Esophagus muscularis mucosa (tissue), 4 donors: ENCODE measurements around the gene HMG20B. TPM values are rescaled to one million over a fixed set of nuclear protein-coding genes. Genes with fewer than 3 reads are reported as not detected.

Experiments
- DNase-seq: peaks from one replicate; pipeline ENCODE4 v3.0.0-alpha.2; 2017; ENCODE audit errors: extremely low spot score
- H3K27ac ChIP-seq, 4 donors: fragments of 200-600 bp; sonication (generic); replicated peaks in 1 of 4; 1 replicate in 3 of 4; 2 replicates in 1 of 4; pipeline ENCODE4 v1.5.1; 2016 to 2019; ENCODE audit warnings: mild to moderate bottlenecking in 1 of 4
- H3K27me3 ChIP-seq, 4 donors: fragments of 200-600 bp; sonication (generic); one replicate each; pipeline versions ENCODE4 v1.5.1 to v1.6.0; 2016 to 2019
- H3K36me3 ChIP-seq, 4 donors: fragments of 200-600 bp; sonication (generic); one replicate each; pipeline ENCODE4 v1.5.1; 2016 to 2019
- H3K4me1 ChIP-seq, 4 donors: fragments of 200-600 bp; sonication (generic); one replicate each; pipeline ENCODE4 v1.5.1; 2016 to 2019
- H3K4me3 ChIP-seq, 4 donors: fragments of 200-600 bp; sonication (generic); 1 replicate in 2 of 4; 2 replicates in 2 of 4; pipeline ENCODE4 v1.5.1; 2016 to 2019; ENCODE audit warnings: mild to moderate bottlenecking in 4 of 4, moderate library complexity in 1 of 4
- H3K9me3 ChIP-seq, 4 donors: fragments of 200-600 bp; sonication (generic); 1 replicate in 3 of 4; 2 replicates in 1 of 4; pipeline ENCODE4 v1.5.1; 2016 to 2019
- EP300 ChIP-seq: sonication (generic); formaldehyde crosslinking; IDR thresholded peaks from one replicate; pipeline ENCODE4 v1.6.1; 2017; ENCODE audit warnings: antibody characterized with exemption
- POLR2A ChIP-seq: fragments of 450-650 bp; IDR thresholded peaks from one replicate; pipeline ENCODE4 v1.6.1; 2017; ENCODE audit warnings: antibody characterized with exemption, moderate library complexity, mild to moderate bottlenecking, low read depth
- POLR2AphosphoS5 ChIP-seq, 2 donors: sonication (generic); formaldehyde crosslinking; IDR thresholded peaks; one replicate each; pipeline ENCODE4 v1.6.1; 2017; ENCODE audit warnings: antibody characterized with exemption in 2 of 2
- WGBS: methylation state at CpG from one replicate; pipeline ENCODE4 v1.1.5; 2018; 5-methylcytosine and 5-hydroxymethylcytosine counted together
- intact Hi-C: fragments of 100-400 bp; cut with DNase I; formaldehyde crosslinking; loops from one replicate; pipeline ENCODE4 v1.15.1; 2023
- total RNA-seq, 4 donors: library from RNA; depleted of rRNA; stranded (reverse); fragments of >200 nt; gene quantifications; one replicate each; pipeline versions ENCODE4 v1.1.0 to v1.2.1, GENCODE V29; 2016
- TF ChIP-seq, protein P1 (sequence below), 3 experiments: fragments of 200-600 bp in 2 of 3; fragments of 450-650 bp in 1 of 3; sonication (generic) in 2 of 3; IDR thresholded peaks; one replicate each; pipeline ENCODE4 v1.5.1; 2017 to 2019; ENCODE audit warnings: antibody characterized with exemption in 3 of 3, mild to moderate bottlenecking in 2 of 3, moderate library complexity in 1 of 3

HMG20B gene
- total RNA-seq, 4 donors from 2014 or later = 136 to 202 (median 161) TPM

DNA sequence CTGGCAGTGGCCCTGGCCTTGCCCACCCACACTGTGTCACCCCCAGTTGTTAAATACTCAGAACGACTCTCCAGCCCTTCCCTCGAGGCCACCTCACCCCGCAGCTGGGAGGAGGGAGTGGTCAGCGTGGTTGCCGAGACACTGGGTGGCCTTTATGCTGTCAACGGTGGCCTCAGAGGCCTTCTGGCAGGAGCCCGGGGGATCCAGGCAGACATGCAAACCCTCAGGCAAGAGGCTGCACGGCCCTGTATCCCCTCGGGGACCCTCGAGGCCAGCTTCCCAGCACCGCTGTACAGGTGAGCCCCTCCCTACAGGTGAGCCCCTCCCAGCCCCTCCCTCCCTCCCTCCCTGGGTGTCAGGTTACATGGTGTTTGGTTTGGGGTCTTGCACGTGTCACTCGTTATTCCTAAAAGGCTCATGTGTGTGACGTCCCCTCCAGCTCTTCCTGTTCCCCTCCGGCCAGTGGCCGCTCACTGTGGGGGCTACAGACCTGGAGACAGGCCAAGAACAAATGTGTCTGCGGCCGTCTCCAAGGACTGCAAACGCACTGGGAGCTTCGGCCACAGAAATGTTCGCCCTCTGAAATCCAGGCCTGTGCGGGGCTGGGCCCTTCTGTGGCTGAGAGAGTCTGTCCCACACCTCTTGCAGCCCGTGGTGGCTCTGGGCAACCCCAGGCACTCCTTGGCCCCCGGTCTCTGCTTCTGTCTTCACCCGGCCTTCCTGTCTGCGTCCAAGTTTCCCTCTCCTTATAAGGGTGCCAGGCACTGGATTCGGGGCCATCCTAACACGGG is 33.6 kb upstream of the HMG20B start, which contains the start of gene TEKTIP1:
Gene TEKTIP1 (plus strand): TSS at position 210 of the 791 bp plus-strand sequence. CDS start 4 bp downstream, at position 214.
- Histone ChIP-seq H3K4me1 (peaks cover 0 to 35% (median 34%) of the 10 kb centered on the region in 4 donors), H3K4me3 (no peak within 1 kb of the TSS), H3K36me3 (peaks cover 13 to 54% (median 43%) of the 10 kb centered on the region in 4 donors), H3K27ac (peak within 1 kb of the TSS in 1 of 4 donors; percentile 33), H3K9me3 (no peaks in the 10 kb centered on the region), H3K27me3 (no peaks in the 10 kb centered on the region)
- intact Hi-C loops = no loop called here
- no peak for DNase-seq
- 58% methylated on average over 24 of the region's 28 CpGs for WGBS
- TF ChIP-seq, protein P1, sequence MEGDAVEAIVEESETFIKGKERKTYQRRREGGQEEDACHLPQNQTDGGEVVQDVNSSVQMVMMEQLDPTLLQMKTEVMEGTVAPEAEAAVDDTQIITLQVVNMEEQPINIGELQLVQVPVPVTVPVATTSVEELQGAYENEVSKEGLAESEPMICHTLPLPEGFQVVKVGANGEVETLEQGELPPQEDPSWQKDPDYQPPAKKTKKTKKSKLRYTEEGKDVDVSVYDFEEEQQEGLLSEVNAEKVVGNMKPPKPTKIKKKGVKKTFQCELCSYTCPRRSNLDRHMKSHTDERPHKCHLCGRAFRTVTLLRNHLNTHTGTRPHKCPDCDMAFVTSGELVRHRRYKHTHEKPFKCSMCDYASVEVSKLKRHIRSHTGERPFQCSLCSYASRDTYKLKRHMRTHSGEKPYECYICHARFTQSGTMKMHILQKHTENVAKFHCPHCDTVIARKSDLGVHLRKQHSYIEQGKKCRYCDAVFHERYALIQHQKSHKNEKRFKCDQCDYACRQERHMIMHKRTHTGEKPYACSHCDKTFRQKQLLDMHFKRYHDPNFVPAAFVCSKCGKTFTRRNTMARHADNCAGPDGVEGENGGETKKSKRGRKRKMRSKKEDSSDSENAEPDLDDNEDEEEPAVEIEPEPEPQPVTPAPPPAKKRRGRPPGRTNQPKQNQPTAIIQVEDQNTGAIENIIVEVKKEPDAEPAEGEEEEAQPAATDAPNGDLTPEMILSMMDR (IDR thresholded peaks at IDR 0.05) = no peak
- TF ChIP-seq POLR2A (no peak), EP300 (no peak)

DNA sequence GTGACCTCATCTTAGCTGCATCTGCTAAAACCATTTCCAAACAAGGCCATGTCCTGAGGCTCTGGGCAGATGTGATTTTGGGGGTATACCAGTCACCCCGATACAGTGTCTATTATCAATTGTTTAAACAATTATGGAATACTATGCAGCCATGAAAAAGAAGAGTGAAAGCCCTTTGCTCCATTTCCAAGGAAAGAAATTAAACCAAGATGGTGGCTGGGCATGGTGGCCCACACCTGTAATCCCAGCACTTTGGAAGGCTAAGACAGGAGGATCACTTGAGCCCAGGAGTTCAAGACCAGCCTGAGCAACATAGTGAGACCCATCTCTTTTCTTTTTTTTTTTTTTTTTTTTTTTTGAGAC is 33.0 kb upstream of the HMG20B start:
- no peaks in the 10 kb centered on the region for H3K27me3 ChIP-seq
- intact Hi-C loops = no loop called here
- H3K27ac ChIP-seq = no peak overlapping the region

DNA sequence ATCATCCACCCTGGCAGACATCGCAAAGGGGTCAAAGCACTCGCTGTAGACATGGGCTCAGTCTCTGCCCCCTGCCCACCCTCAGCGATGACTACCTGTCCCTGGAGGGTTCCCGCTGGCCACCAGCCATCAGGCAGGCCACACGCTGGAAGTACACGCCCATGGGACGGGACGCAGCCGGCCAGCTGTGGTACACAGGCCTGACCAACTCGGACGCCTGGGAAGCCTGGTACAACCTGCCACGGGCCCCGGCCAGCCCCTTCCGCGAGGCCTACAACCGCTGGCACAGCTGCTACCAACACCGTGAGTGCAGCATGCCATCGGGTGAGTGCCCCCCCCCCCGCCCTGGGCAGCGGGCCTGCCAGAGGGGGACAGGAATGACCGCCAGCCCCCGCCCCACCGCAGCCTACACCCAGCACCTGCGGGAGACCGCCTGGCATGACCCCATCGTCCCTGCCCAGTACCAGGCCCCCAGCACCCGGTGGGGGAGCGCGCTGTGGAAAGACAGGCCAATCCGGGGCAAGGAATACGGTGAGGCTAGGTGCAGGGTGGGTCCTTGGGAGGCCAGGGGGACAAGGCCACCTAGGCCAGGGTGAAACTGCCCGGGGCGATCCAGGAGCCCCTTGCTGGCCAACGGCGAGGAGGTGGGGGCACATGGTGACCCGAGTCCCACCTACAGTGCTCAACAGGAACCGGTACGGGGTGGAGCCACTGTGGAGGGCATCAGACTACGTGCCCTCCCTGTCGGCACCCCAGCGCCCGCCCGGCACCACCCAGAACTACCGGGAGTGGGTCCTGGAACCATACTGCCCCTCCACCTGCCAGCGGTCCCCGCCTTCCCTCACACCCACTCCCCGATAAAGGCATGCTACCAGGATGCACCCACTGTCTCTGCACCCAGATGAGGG is 29.3 kb upstream of the HMG20B start:
- TF ChIP-seq, protein P1 (IDR thresholded peaks at IDR 0.05) = no peak
- no peak for TF ChIP-seq POLR2A
- TF ChIP-seq POLR2AphosphoS5 (IDR thresholded peaks at IDR 0.05) = no peak
- TF ChIP-seq EP300 = no peak

More for the DNA sequence above, 33.0 kb upstream of the HMG20B start:
- H3K9me3 ChIP-seq = no peaks in the 10 kb centered on the region
- no peak overlapping the region for H3K4me3 ChIP-seq
- peaks cover 0 to 38% (median 34%) of the 10 kb centered on the region in 4 donors for H3K4me1 ChIP-seq
- H3K36me3 ChIP-seq = peaks cover 10 to 54% (median 43%) of the 10 kb centered on the region in 4 donors
- no peak for DNase-seq
- TF ChIP-seq EP300 = no peak
- TF ChIP-seq, protein P1 (IDR thresholded peaks at IDR 0.05) = no peak
- no peak for TF ChIP-seq POLR2A
- no peak for TF ChIP-seq POLR2AphosphoS5 (IDR thresholded peaks at IDR 0.05)
- WGBS = 100% methylated on average over 1 of the region's 1 CpG

DNA sequence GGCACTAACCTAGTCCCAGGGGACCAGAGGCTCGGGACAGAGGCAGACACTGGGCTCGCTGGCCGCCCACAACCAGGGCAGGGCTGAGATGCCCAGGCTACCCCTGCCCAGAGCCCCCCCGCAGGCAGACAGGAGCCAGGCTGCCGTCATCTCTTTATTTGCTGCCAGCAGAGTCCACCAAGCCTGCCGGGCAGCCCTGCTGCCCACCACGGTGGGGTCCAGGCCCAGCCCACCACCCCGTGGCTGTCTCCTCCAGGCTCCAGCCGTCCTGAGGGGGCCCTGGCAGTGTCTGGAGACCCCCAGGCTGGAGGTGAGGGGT is 28.7 kb upstream of the HMG20B start:
- WGBS = no CpG with 5 or more reads among the region's 9 CpGs
- no peak overlapping the region for H3K27ac ChIP-seq
- H3K4me1 ChIP-seq = peaks cover 0 to 27% (median 13%) of the 10 kb centered on the region in 4 donors
- peaks cover 0 to 57% (median 49%) of the 10 kb centered on the region in 4 donors for H3K36me3 ChIP-seq
- TF ChIP-seq EP300 = no peak
- no peak for TF ChIP-seq POLR2A
- TF ChIP-seq, protein P1 (IDR thresholded peaks at IDR 0.05) = no peak
- TF ChIP-seq POLR2AphosphoS5 (IDR thresholded peaks at IDR 0.05) = no peak
- H3K27me3 ChIP-seq = no peaks in the 10 kb centered on the region
- intact Hi-C loops = no loop called here
- DNase-seq = no peak
- H3K9me3 ChIP-seq = no peaks in the 10 kb centered on the region
- H3K4me3 ChIP-seq = no peak overlapping the region

More for the DNA sequence above, 29.3 kb upstream of the HMG20B start:
- Histone ChIP-seq H3K36me3 (peaks cover 0 to 57% (median 46%) of the 10 kb centered on the region in 4 donors), H3K27me3 (no peaks in the 10 kb centered on the region), H3K9me3 (no peaks in the 10 kb centered on the region), H3K27ac (peak overlapping the region in 1 of 4 donors; percentile 30), H3K4me1 (peaks cover 0 to 27% (median 17%) of the 10 kb centered on the region in 4 donors), H3K4me3 (no peak overlapping the region)
- 88% methylated on average over 15 of the region's 47 CpGs for WGBS
- intact Hi-C loops = no loop called here
- no peak for DNase-seq
